Astrocyte (in vitro differentiated cells and primary cell): ENCODE data around the gene OR4E1. TPM values are rescaled to one million over a fixed set of nuclear protein-coding genes. Genes with fewer than 3 reads are reported as not detected.
"Not testable (repeated sequence)": the region's sequence is repeated elsewhere in the genome, so short reads cannot be mapped to it uniquely, and the experiment has no call there.

Experiments used
- DNase-seq: peaks from one replicate; pipeline ENCODE4 v3.0.0-alpha.2; 2010; ENCODE audit warnings: low read depth
- FAIRE-seq: peaks from 2 replicates; lab custom pipeline; 2011; peaks lifted over from hg19 to GRCh38; lab: Jason Lieb, UNC
- H2AFZ ChIP-seq: 2 replicates; pipeline ENCODE4 v1.6.0; 2012; ENCODE audit warnings: low read depth, low read length, inconsistent platforms
- H3K27ac ChIP-seq: 2 replicates; pipeline ENCODE4 v1.5.1; 2011; ENCODE audit warnings: low read depth, low read length, inconsistent platforms
- H3K27me3 ChIP-seq: 2 replicates; pipeline ENCODE4 v1.6.0; 2011; ENCODE audit warnings: low read length, inconsistent platforms; ENCODE audit not compliant: insufficient read depth
- H3K36me3 ChIP-seq: 2 replicates; pipeline ENCODE4 v1.5.1; 2011; ENCODE audit warnings: low read length, inconsistent platforms; ENCODE audit not compliant: insufficient read depth
- H3K4me1 ChIP-seq: 2 replicates; pipeline ENCODE4 v1.5.1; 2011; ENCODE audit warnings: low read length, inconsistent platforms; ENCODE audit not compliant: insufficient read depth
- H3K4me2 ChIP-seq: 2 replicates; pipeline ENCODE4 v1.6.0; 2012; ENCODE audit warnings: low read length, inconsistent platforms
- H3K4me3 ChIP-seq: 2 replicates; pipeline ENCODE4 v1.5.1; 2011; ENCODE audit warnings: low read depth, mild to moderate bottlenecking, low read length, inconsistent platforms; ENCODE audit not compliant: insufficient read depth
- H3K79me2 ChIP-seq: 2 replicates; pipeline ENCODE4 v1.6.0; 2012; ENCODE audit warnings: mild to moderate bottlenecking, low read length, inconsistent platforms; ENCODE audit not compliant: insufficient read depth
- H3K9ac ChIP-seq: 2 replicates; pipeline ENCODE4 v1.6.0; 2012; ENCODE audit warnings: mild to moderate bottlenecking, low read length, inconsistent platforms
- H3K9me3 ChIP-seq: 2 replicates; pipeline ENCODE4 v1.5.1; 2012; ENCODE audit warnings: low read depth, mild to moderate bottlenecking, low read length, inconsistent platforms; ENCODE audit not compliant: insufficient read depth
- H4K20me1 ChIP-seq: 2 replicates; pipeline ENCODE4 v1.6.0; 2012; ENCODE audit warnings: low read length, inconsistent platforms; ENCODE audit not compliant: insufficient read depth
- H3K27ac Mint-ChIP-seq: one replicate; pipeline ENCODE4 v1.8.0; 2021; ENCODE audit warnings: mild to moderate bottlenecking, mixed read lengths; ENCODE audit not compliant: unreplicated experiment
- H3K27me3 Mint-ChIP-seq: one replicate; pipeline ENCODE4 v1.8.0; 2021; ENCODE audit warnings: low read depth, mixed read lengths; ENCODE audit not compliant: unreplicated experiment
- H3K36me3 Mint-ChIP-seq: one replicate; pipeline ENCODE4 v1.8.0; 2021; ENCODE audit warnings: low read depth, mixed read lengths; ENCODE audit not compliant: unreplicated experiment
- H3K4me1 Mint-ChIP-seq: one replicate; pipeline ENCODE4 v1.8.0; 2021; ENCODE audit warnings: low read depth, mixed read lengths; ENCODE audit not compliant: unreplicated experiment
- H3K4me3 Mint-ChIP-seq: one replicate; pipeline ENCODE4 v1.8.0; 2021; ENCODE audit warnings: mild to moderate bottlenecking, moderate library complexity, mixed read lengths; ENCODE audit not compliant: unreplicated experiment
- H3K9me3 Mint-ChIP-seq: one replicate; pipeline ENCODE4 v1.8.0; 2021; ENCODE audit warnings: mild to moderate bottlenecking, mixed read lengths; ENCODE audit not compliant: unreplicated experiment
- CTCF ChIP-seq: IDR thresholded peaks from 2 replicates; pipeline ENCODE4 v1.5.1; 2011; ENCODE audit warnings: low read depth, mild to moderate bottlenecking, inconsistent platforms, low read length, moderate library complexity; ENCODE audit not compliant: insufficient read depth
- EZH2 ChIP-seq: IDR thresholded peaks from 2 replicates; pipeline ENCODE4 v1.6.1; 2012; ENCODE audit warnings: mild to moderate bottlenecking, low read length, inconsistent platforms; ENCODE audit not compliant: insufficient read depth
- total RNA-seq: library from RNA; stranded (reverse); gene quantifications from 2 replicates; pipeline ENCODE4 v1.2.1, GENCODE V29; 2021

The OR4E1 gene
- total RNA-seq, 1 donor from 2014 or later, result not detected

GRCh38 chr14:21699551-21699950 is 25.9 kb upstream of the OR4E1 start:
- H3K27ac ChIP-seq, result no peak overlapping the region
- H3K4me1 ChIP-seq, result no peaks in the 10 kb centered on the region
- H3K9me3 ChIP-seq, result no peaks in the 10 kb centered on the region
- no peak overlapping the region for H3K4me3 Mint-ChIP-seq
- no peak overlapping the region for H2AFZ ChIP-seq
- H3K9ac ChIP-seq, result no peak overlapping the region
- no peak for DNase-seq
- H3K27ac Mint-ChIP-seq, result no peak overlapping the region
- no peaks in the 10 kb centered on the region for H3K27me3 ChIP-seq
- H4K20me1 ChIP-seq, result no peaks in the 10 kb centered on the region
- H3K4me1 Mint-ChIP-seq, result no peaks in the 10 kb centered on the region
- no peaks in the 10 kb centered on the region for H3K36me3 ChIP-seq
- no peak for TF ChIP-seq EZH2
- no peak for TF ChIP-seq CTCF
- no peak overlapping the region for H3K4me2 ChIP-seq
- no peaks in the 10 kb centered on the region for H3K36me3 Mint-ChIP-seq
- H3K4me3 ChIP-seq, result no peak overlapping the region
- H3K79me2 ChIP-seq, result no peaks in the 10 kb centered on the region
- no peak for FAIRE-seq
- H3K9me3 Mint-ChIP-seq, result peaks cover 5% of the 10 kb centered on the region
- no peaks in the 10 kb centered on the region for H3K27me3 Mint-ChIP-seq

GRCh38 chr14:21698538-21698937 is 24.9 kb upstream of the OR4E1 start:
- not testable (repeated sequence) for FAIRE-seq, H3K9ac ChIP-seq, H3K27me3 ChIP-seq, H2AFZ ChIP-seq, H3K27me3 Mint-ChIP-seq, H3K36me3 Mint-ChIP-seq, H3K4me1 Mint-ChIP-seq, H3K4me3 Mint-ChIP-seq, DNase-seq, H3K27ac Mint-ChIP-seq, H3K36me3 ChIP-seq, H3K9me3 Mint-ChIP-seq, H3K79me2 ChIP-seq, H3K4me2 ChIP-seq, H3K9me3 ChIP-seq, H3K4me1 ChIP-seq, H4K20me1 ChIP-seq, H3K27ac ChIP-seq, H3K4me3 ChIP-seq

GRCh38 chr14:21697662-21698061 is 24.0 kb upstream of the OR4E1 start:
- not testable (repeated sequence) for H3K36me3 Mint-ChIP-seq, H3K27ac Mint-ChIP-seq, DNase-seq, FAIRE-seq, H3K4me1 Mint-ChIP-seq, H3K4me3 Mint-ChIP-seq, H3K27me3 ChIP-seq, H3K4me1 ChIP-seq, H3K4me3 ChIP-seq, H3K9me3 Mint-ChIP-seq, H3K36me3 ChIP-seq, H3K4me2 ChIP-seq, H3K27ac ChIP-seq, H4K20me1 ChIP-seq, H2AFZ ChIP-seq, H3K27me3 Mint-ChIP-seq, H3K9ac ChIP-seq, H3K9me3 ChIP-seq, H3K79me2 ChIP-seq

GRCh38 chr14:21694425-21694824 is 20.8 kb upstream of the OR4E1 start:
- FAIRE-seq (no peak), DNase-seq (no peak)
- Histone ChIP-seq H3K9me3 (no peaks in the 10 kb centered on the region), H3K4me3 (no peak overlapping the region), H3K4me1 (no peaks in the 10 kb centered on the region), H3K36me3 (no peaks in the 10 kb centered on the region), H2AFZ (no peak overlapping the region), H3K4me2 (no peak overlapping the region), H3K27me3 (peaks cover 2% of the 10 kb centered on the region), H3K9ac (no peak overlapping the region), H3K27ac (no peak overlapping the region), H3K79me2 (no peaks in the 10 kb centered on the region), H4K20me1 (no peaks in the 10 kb centered on the region)
- Mint-ChIP-seq H3K27ac (no peak overlapping the region), H3K27me3 (no peaks in the 10 kb centered on the region), H3K4me1 (no peaks in the 10 kb centered on the region), H3K36me3 (no peaks in the 10 kb centered on the region), H3K4me3 (no peak overlapping the region), H3K9me3 (peaks cover 5% of the 10 kb centered on the region)
- TF ChIP-seq EZH2, result no peak
- no peak for TF ChIP-seq CTCF
